RWPE2 (cell line): ENCODE data around the gene DDX49.

Experiments
- ATAC-seq: fragments of 200-7000 bp; cut with Tn5 transposase; 3 replicates; pipeline ENCODE4 v1.9.1; 2021; ENCODE audit warnings: low read depth
- DNase-seq: peaks from one replicate; pipeline ENCODE4 v3.0.0-alpha.2; 2020; ENCODE audit warnings: low spot score
- H3K27ac ChIP-seq: fragments of 450-650 bp; 2 replicates; pipeline ENCODE4 v1.5.1; 2017; ENCODE audit warnings: mild to moderate bottlenecking; ENCODE audit not compliant: poor library complexity, severe bottlenecking
- H3K27me3 ChIP-seq: fragments of 250-450 bp; sonication (Bioruptor Pico); 2 replicates; pipeline ENCODE4 v1.5.1; 2021; ENCODE audit warnings: mild to moderate bottlenecking, moderate library complexity; ENCODE audit not compliant: insufficient read depth, poor library complexity, severe bottlenecking
- H3K36me3 ChIP-seq: fragments of 250-450 bp; sonication (Bioruptor Pico); 2 replicates; pipeline ENCODE4 v1.5.1; 2020; ENCODE audit warnings: low read depth, mild to moderate bottlenecking, moderate library complexity
- H3K4me1 ChIP-seq: fragments of 250-450 bp; sonication (Bioruptor Pico); 2 replicates; pipeline ENCODE4 v1.5.1; 2021; ENCODE audit warnings: mild to moderate bottlenecking, moderate library complexity; ENCODE audit not compliant: insufficient read depth, poor library complexity, severe bottlenecking
- H3K4me3 ChIP-seq: fragments of 250-450 bp; sonication (Bioruptor Pico); 2 replicates; pipeline ENCODE4 v1.5.1; 2021; ENCODE audit warnings: mild to moderate bottlenecking, moderate library complexity; ENCODE audit not compliant: severe bottlenecking
- H3K9me3 ChIP-seq: fragments of 250-450 bp; sonication (Bioruptor Pico); 2 replicates; pipeline ENCODE4 v1.5.1; 2021; ENCODE audit warnings: mild to moderate bottlenecking, moderate library complexity; ENCODE audit not compliant: severe bottlenecking
- CTCF ChIP-seq: fragments of 450-650 bp; IDR thresholded peaks from one replicate; pipeline ENCODE4 v1.5.1; 2017; ENCODE audit warnings: mild to moderate bottlenecking, moderate library complexity; ENCODE audit not compliant: poor library complexity, severe bottlenecking

DDX49 gene

GRCh38 chr19:18875726-18876125, 43.8 kb upstream of the DDX49 start:
- Histone ChIP-seq H3K4me1 (no peaks in the 10 kb centered on the region), H3K27me3 (no peaks in the 10 kb centered on the region), H3K36me3 (no peaks in the 10 kb centered on the region), H3K9me3 (no peaks in the 10 kb centered on the region), H3K27ac (no peak overlapping the region), H3K4me3 (no peak overlapping the region)
- ATAC-seq (no peak), DNase-seq (no peak)
- no peak for TF ChIP-seq CTCF

GRCh38 chr19:18876865-18877264, 42.6 kb upstream of the DDX49 start:
- H3K36me3 ChIP-seq, result no peaks in the 10 kb centered on the region
- DNase-seq, result no peak
- no peak for ATAC-seq

GRCh38 chr19:18878058-18878797, 41.3 kb upstream of the DDX49 start:
- H3K9me3 ChIP-seq, result no peaks in the 10 kb centered on the region
- H3K27ac ChIP-seq, result no peak overlapping the region
- no peaks in the 10 kb centered on the region for H3K4me1 ChIP-seq
- DNase-seq (peak; percentile 42), ATAC-seq (no peak)
- no peaks in the 10 kb centered on the region for H3K36me3 ChIP-seq
- H3K27me3 ChIP-seq, result no peaks in the 10 kb centered on the region
- TF ChIP-seq CTCF, result no peak
- no peak overlapping the region for H3K4me3 ChIP-seq

More at GRCh38 chr19:18876865-18877264, 42.6 kb upstream of the DDX49 start:
- Histone ChIP-seq H3K4me3 (no peak overlapping the region), H3K27me3 (no peaks in the 10 kb centered on the region), H3K9me3 (no peaks in the 10 kb centered on the region), H3K4me1 (no peaks in the 10 kb centered on the region), H3K27ac (no peak overlapping the region)
- TF ChIP-seq CTCF, result no peak

- Histone ChIP-seq H3K27ac (no peak overlapping the region), H3K36me3 (no peaks in the 10 kb centered on the region), H3K4me1 (no peaks in the 10 kb centered on the region), H3K4me3 (no peak overlapping the region), H3K9me3 (no peaks in the 10 kb centered on the region), H3K27me3 (no peaks in the 10 kb centered on the region)
- no peak for DNase-seq
- TF ChIP-seq CTCF, result no peak
- ATAC-seq, result no peak
Measured at GRCh38 chr19:18878858-18879578, 40.5 kb upstream of the DDX49 start.
